Neural progenitor cell (in vitro differentiated cells): ENCODE measurements around the gene DEAF1.

Source experiments
- EZH2 ChIP-seq: fragments of 200-600 bp; sonication (generic); IDR thresholded peaks from 2 replicates; pipeline ENCODE4 v1.6.1; 2017; ENCODE audit warnings: antibody characterized with exemption, mild to moderate bottlenecking, moderate library complexity
- TF ChIP-seq, protein P1 (sequence below): fragments of 200-600 bp; sonication (generic); IDR thresholded peaks from 2 replicates; pipeline ENCODE4 v1.5.1; 2017; ENCODE audit warnings: antibody characterized with exemption, mild to moderate bottlenecking

DNA sequence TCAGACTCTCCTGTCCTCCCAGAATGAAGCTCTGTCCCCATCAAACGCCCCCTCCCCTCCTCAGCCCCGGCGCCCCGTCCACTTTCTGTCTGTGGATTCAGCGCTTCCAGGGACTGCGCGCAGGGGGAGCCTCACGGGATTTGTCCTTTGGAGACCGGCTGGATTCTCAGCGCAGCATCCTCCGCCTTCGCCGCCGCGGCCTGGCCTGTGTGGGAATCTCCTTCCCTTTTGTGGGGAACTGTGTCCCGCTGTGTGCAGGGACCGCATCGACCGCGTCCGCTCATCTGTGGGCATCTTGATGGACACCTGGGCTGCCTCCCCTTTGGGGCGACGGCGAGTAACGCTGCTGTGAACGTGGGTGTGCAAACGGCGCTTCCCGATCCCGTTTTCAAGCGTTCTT is 67.0 kb downstream of the DEAF1 start:
- TF ChIP-seq, protein P1, sequence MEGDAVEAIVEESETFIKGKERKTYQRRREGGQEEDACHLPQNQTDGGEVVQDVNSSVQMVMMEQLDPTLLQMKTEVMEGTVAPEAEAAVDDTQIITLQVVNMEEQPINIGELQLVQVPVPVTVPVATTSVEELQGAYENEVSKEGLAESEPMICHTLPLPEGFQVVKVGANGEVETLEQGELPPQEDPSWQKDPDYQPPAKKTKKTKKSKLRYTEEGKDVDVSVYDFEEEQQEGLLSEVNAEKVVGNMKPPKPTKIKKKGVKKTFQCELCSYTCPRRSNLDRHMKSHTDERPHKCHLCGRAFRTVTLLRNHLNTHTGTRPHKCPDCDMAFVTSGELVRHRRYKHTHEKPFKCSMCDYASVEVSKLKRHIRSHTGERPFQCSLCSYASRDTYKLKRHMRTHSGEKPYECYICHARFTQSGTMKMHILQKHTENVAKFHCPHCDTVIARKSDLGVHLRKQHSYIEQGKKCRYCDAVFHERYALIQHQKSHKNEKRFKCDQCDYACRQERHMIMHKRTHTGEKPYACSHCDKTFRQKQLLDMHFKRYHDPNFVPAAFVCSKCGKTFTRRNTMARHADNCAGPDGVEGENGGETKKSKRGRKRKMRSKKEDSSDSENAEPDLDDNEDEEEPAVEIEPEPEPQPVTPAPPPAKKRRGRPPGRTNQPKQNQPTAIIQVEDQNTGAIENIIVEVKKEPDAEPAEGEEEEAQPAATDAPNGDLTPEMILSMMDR = no peak
- no peak for TF ChIP-seq EZH2
